Inflammatory macrophage treated with lipopolysaccharide for 1 hour (primary cell): ENCODE results near the gene TRIM37.
"Not testable (repeated sequence)": the region's sequence is repeated elsewhere in the genome, so short reads cannot be mapped to it uniquely, and the experiment has no call there.

Experiments used
- DNase-seq, 2 donors: peaks; one replicate each; pipeline ENCODE4 v3.0.0-alpha.2; 2020 to 2022

TRIM37 gene

GRCh38 chr17:59111539-59111938 lies 4.9 kb upstream of the TRIM37 start:
- no peak for DNase-seq

DNA sequence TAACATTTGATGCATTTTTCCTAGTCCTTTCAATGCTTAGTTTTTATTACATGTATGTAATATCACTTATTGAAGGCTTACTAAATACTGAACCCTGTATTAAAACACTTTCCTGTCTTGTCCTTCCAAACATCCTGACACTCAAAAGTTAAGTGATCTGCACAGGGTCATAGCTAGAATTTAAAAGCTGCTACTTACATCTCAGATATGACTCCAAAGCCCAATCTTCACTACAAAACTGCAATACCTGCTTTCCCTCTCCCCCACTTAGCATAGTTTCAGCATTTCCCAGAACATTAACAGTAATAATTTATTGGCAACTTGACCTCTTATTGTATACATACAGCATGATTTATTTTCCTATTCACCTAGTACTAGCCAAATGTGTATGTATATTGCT lies 4.3 kb upstream of the TRIM37 start:
- DNase-seq = no peak

- DNase-seq = no peak
Observed at GRCh38 chr17:59108400-59109102, 1.9 kb upstream of the TRIM37 start.

GRCh38 chr17:59107306-59107670 lies 608 bp upstream of the TRIM37 start:
- no peak for DNase-seq

DNA sequence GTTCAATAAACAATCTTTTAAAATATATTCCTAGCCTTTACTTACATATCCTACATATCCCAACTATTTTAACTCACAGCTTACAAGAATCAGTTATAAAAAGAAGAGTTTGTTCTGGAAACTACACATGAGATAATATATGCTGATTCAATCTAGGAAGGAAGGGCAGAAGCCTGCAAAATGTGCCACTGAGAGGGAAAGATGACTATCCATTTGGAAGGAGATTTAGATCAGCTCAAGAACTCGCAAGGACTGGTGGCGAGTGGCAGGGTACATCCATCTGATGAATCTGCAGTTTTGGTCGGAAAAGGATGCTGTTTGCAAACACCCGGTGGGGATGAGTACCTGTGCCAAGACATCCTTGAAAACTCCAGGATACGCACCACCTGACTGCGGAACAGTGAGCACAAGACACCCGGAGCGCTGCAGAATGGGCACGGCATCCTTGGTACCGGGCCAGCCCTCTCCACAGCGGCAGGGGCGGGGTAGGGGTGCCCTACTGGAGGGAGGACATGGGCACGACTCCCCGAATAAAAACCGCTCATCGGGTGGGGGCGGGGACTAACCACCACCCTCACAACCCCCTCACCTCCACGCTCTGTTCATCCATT lies 723 bp downstream of the TRIM37 start:
- peak; percentile 10 to 33 for DNase-seq

- no peak for DNase-seq
Observed at GRCh38 chr17:59101178-59101577, 5.5 kb downstream of the TRIM37 start.

DNA sequence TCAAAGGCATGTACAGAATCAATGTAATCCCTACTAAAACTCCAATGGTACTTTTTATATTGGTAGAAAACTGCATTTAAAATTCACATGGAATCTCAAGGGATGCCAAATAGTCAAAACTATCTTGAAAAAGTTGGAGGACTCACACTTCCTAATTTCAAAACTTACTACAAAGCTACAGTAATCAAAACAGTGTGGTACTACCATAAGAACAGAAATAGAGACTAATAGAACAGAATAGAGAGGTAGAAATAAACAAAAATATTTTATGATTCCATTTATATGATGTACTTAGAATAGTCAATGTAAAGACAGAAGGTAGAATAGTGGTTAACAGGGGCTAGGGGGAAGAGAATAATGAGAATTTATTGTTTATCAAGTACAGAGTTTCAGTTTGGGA lies 8.8 kb downstream of the TRIM37 start:
- no peak for DNase-seq

- DNase-seq = no peak
Observed at GRCh38 chr17:59094861-59095530, 11.7 kb downstream of the TRIM37 start.

DNA sequence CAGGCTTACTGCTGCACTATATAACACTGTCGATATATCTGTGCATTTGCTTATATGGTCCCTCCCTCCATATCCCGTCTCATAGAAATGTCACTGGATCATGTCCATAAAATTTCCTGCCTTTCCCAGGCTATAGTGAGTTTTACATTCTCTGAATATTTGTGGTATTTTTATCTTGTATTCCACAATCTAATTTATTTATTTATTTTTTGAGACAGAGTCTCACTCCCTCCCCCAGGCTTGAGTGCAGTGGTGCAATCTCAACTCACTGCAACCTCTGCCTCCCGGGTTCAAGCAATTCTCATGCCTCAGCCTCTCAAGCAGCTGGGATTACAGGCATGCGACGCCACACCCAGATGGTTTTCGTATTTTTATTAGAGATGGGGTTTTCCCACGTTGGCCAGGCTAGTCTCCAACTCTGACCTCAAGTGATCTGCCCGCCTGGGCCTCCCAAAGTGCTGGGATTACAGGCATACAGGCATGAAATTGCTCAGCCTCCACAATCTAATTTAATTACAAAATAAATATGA lies 12.9 kb downstream of the TRIM37 start:
- DNase-seq = no peak

DNA sequence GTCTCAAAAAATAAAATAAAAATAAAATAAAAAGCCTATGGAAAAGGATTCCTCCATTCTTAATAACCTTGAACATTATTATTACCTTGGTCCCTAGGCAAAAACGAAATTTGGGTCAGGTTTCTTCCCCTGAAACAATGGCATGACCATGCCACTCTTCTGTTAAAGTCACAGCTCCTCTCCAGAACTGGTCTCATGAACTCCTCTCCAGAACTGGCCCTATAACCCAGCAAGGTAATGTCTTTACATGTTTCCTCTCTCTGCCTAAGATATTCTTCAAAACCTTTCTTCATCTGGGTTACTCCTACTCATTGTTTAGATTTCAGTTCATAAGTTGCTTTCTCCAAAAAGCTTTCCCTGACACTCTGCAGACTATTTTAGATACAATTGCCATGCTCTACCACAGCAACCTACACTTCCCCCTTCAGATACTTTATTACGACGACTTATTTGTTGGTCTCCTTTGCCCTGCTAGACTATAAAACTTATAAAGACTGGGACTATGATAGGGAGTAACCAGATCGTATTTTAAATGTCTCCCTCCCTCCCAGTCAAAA lies 13.5 kb downstream of the TRIM37 start:
- no peak for DNase-seq

- not testable (repeated sequence) for DNase-seq
Observed at GRCh38 chr17:59090593-59090992, 16.1 kb downstream of the TRIM37 start.

DNA sequence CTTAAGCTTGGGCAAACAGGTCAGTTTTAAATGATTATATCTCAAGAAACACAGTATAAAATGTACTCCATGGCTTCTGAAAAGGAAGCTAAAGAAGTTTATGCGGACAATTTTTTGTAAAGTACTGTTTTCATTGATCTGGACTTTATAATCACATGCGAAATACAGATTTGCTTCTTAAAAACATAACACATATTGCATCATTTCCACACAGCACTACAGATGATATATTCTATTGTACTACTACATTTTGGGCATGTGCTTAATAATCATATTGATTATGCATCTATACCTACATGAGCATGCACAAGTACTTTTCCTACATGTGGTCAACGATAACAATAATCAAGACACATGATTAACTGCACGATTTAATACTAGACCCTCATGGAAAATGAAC lies 22.5 kb downstream of the TRIM37 start:
- no peak for DNase-seq

- DNase-seq = no peak
Observed at GRCh38 chr17:59074494-59074893, 32.2 kb downstream of the TRIM37 start.

DNA sequence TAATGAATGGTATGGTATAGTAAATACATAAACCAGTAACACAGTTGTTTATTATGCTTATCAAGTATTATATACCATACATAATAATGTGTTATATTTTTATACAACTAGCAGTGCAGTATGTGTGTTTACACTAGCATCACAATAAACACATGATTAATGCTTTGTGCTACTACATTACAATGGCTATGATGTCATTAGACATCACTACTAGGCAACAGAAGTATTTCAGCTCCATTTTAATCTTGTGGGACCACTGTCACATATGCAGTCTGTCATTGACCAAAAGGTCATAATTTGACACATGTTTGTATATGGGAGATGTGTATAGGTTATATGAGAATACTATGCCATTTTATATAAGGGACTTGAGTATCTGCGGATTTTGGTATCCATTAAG lies 32.7 kb downstream of the TRIM37 start:
- DNase-seq = no peak

GRCh38 chr17:59069856-59070255 lies 36.8 kb downstream of the TRIM37 start:
- DNase-seq = no peak

DNA sequence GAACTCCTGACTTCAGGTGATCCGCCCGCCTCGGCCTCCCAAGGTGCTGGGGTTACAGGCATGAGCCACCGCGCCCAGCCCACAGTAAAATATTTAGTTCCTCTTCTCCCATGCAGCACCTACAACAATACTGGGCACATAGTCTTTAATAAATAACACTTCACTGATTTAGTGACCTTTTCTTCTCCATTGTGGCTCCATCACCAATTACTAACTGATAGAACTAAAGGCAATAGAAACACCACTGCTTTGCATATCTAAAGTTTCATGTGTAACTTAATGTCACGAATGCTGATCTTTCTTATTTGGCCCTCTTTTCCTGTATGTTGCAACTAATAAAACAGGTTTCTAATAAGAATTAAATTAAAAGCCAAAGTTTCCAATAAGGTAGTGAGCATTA lies 38.9 kb downstream of the TRIM37 start:
- DNase-seq = no peak

GRCh38 chr17:59067340-59067739 lies 39.3 kb downstream of the TRIM37 start:
- DNase-seq = no peak

DNA sequence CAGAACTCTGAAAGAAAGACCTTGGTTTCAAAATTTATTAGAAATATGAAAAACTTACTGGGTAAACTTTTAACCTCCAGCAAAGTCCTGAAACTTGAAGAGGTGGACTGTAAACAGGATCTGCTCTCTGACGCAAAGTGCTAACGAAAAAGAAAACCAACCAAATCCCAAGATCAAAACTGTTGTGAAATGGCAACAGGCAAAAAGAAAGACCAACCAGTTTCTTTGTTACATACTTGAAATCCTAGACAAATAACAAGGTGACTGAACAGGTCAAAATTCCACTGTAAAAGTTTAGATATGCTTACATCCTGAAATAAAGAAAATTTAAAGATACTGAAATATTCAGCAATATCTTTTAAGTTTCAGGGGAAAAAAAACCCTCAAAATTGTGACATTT lies 44.2 kb downstream of the TRIM37 start:
- no peak for DNase-seq

DNA sequence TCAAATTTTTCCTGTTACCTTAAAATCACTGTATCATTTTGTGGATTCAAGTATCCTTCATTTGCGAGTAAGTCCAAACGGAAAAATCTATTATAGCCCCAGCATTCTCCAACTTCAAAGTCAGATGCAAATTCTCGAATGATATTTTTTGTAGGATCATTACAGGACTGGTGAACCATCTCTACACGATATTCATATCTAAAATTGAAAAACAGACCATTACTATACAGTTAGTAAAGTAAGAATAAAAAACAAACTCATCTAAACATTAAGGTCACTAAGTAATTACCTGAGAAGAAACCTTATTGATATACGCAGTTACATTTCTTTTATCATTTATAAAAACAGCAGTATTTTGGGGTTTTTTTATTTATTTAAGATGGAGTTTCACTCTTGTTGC lies 49.8 kb downstream of the TRIM37 start:
- no peak for DNase-seq

DNA sequence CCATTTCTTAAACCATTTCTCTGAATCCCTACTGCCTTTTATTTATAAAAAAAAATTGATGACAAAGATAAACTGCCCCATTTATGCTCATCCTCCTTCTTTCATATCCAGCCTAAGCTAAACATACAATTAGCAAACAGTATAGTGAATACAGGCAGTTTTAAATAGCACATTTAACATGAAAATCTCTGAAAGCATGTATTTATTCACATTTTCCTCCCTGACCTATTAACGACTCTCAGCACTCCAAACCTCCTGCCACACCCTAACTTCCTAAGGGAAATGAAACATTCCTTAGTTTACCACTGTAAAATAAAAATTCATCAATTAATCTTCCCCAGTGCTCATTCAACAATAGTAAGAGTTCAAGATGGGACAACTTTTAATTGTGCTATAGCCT lies 56.9 kb downstream of the TRIM37 start:
- no peak for DNase-seq

DNA sequence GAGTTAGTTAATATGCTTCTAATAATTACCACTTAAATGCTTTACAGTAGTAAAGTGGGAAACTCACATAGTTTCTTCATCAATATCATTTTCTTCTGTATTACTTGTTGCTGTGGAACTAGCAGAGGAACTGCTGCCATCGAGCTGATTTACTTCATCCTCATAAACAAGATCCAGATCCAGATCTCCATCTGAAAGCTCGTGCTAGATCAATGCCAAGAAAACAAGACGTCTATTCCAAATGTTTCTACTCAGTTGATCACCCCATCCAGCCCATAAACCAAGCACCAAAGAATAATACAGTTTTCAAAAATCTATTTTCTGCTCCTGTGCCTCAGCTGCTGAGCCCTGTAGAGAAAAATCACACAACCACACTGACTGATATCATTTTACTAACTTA lies 59.1 kb downstream of the TRIM37 start:
- DNase-seq = no peak

DNA sequence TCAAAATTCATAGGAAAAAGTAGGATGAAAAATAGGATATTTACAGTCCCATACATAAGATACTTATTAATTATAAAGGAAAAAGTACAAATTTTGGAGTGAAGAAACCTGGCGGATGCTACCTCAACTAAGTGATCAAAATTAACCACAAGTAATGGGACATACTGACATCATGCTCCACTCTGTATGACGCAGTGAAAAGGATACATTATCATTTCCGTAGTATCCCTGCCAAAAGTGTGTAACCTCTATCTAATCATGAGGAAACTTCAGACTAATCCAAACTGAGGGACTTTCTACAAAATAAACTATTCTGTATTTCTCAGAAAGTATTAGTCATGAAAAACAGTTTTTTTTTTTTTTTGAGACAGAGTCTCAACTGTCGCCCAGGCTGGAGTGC lies 60.5 kb downstream of the TRIM37 start:
- no peak for DNase-seq

- no peak for DNase-seq
Observed at GRCh38 chr17:59038734-59039133, 67.9 kb downstream of the TRIM37 start.

DNA sequence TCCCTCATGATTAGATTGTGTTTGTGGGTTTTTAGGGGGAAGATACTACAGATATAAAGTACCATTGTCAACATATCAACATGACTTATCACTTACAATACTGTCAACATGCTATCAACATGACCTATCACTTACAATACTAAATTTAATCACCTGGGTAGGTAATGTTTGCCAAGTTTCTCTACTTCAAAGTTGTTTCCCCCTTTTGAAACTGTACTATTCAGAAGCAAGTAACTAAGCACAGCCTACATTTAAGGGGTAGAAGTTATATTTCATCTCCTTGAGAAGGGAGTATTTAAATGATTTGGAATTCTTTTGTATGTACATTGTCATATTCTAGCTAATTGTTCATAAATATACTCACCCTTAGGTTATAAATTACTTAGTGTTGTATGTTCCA lies 68.7 kb downstream of the TRIM37 start:
- DNase-seq = no peak
